ENCODE results near the gene DNAH11.
"Not testable (repeated sequence)": the region's sequence is repeated elsewhere in the genome, so short reads cannot be mapped to it uniquely, and the experiment has no call there.

Gene DNAH11

DNA sequence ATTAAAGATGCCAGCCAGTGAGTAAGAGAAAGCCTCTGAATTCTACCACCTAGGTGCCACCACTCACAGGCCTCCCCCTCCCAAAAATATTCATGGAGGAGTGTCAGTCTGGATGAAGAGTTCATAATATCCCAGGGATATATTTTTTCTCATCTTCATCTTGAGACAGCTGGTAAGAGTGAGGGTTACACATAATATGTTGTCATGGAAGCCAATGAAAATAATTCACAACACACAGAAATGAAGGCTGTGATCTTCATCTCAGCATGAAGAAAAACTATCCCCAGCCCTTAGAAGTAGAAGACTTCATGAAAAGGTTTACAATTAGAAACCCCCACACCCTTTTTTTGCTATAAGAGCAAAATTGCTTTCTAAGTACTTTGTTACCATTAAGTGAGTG, 175.6 kb downstream of the DNAH11 start:
- no peak for FAIRE-seq

DNA sequence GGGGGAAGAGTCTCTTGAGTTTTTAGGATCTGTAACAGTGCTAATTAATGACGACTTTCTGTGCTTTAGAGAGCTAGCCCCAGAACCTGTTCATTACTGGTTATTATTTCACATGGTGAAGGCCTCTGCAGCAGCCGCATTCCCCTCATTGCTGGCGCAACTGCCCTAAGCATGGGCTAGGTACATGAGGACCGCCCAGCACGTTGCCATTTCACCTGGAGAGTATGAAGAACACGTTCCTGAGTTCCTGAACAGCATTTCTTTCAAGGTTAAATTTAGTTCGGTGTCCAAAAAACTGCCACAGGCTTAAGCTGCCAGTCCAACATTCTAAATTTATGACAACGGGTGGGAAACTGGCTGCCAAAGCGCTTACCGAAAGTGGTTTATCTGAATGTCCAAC, 177.0 kb downstream of the DNAH11 start:
- no peak for FAIRE-seq

DNA sequence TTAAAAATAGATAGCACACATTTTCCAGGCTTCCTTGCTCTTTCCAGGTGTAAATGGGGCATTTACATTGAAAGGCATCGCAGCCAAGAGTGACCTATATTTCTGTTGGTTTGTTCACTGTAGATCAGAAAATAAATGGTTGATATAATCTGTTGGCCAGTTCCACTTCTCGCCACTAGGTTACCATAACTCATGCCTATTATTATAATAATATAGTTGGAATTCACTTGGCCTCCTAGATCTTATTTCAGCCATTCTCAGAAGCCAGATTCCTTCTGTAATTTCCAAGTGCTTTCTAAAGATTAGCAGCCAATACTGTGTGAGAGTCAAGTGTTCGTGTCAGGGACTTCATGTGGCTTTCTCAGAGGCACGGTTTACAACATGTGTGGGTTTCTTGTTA, 179.5 kb downstream of the DNAH11 start:
- no peak for FAIRE-seq

DNA sequence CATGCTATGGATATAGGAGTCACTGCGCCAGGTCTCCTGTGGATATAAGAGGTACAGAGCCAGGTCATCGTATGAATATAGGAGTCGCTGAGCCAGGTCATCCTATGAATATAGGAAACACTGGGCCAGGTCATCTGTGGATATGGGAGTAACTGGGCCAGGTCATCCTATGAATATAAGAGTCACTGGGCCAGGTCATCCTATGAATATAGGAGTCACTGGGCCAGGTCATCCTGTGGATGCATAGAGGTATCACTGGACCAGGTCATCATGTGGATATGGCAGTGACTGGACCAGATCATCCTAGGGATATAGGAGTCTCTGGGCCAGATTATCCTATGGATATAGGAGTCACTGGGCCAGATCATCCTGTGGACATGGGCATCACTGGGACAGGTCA, 181.7 kb downstream of the DNAH11 start:
- no peak for FAIRE-seq

DNA sequence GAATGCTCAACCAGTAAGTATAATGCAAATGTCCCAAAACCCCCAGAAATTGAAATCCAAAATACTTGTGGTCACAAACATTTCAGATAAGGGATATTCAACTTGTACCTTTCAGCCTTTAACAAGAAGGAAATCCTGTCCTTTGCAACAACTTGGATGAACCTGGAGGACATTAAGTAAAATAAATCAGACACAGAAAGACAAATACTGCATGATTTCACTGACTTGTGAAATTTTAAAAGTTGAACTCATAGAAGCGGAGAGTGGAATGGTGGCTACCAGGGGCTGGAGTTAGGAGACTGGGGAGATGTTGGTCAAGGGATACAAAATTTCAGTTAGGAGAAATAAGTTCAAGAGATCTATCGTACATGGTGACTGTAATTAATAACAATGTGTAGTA, 187.6 kb downstream of the DNAH11 start:
- no peak for FAIRE-seq

DNA sequence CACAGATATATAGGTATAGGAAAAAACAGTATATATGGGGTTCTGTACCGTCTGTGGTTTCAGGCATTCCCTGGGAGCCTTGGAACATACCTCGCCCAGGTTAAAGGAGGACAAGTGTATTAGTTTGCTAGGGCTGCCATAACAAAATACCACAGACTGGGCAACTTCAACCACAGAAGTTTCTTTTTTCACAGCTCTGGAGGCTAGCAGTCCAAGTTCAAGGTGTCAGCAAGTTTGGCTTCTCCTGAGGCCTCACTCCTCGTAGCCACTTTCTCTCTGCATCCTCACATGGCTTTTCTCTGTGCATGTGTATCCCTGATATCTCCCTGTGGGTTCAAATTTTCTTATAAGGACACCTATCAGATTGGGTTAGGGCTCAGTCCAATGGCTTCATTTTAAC, 189.1 kb downstream of the DNAH11 start:
- FAIRE-seq: no peak

DNA sequence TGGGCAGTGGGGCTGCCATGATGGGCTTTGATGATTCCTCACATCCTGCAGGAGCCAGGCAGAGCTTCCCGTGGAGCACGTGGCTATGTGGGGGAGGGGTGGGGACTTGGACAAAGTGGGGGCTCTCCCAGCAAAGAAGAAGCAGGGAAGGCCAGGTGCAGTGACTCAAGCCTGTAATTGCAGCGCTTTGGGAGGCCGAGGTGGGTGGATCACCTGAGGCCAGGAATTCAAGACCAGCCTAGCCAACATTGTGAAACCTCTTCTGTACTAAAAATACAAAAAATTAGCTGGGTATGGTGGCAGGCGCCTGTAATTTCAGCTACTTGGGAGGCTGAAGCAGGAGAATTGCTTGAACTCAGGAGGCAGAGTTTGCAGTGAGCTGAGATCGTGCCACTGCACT, 190.1 kb downstream of the DNAH11 start:
- not testable (repeated sequence) for FAIRE-seq

DNA sequence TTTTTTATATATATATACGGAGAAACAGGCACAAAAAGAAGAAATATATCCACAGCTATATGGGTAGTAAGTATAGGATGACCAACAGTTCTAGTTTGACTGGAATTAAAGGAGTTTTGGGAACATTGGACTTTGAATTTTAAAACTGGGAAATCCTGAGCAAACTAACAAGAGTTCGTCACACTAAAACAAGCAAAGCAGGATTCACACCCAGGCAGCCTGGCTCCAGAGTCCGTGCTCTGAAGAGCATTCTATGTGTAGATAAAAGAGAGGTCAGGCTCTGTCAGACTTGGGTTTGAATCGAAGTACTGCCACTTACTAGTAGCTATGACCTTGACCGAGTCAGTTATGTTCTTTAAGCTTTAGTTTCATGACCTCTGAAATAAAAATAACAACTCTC, 191.0 kb downstream of the DNAH11 start:
- no peak for FAIRE-seq

DNA sequence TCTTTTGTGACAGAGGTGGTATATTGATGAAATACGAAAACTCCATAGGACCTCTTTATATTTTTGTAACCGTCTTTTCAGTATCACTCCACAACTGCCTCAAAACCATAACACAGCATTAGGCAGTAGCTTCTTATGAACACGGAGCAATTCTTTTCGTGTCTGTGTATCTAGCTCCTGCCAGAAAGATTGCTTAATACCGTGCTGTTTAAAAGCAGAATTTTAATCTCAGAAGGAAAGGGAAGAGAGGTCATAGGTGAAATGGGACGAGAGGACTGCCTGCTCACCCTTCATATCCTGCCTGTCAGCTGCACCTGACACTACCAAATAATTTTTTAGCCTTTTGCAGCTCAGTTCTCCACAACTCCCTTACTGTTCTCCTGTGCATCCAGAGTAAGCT, 200.7 kb downstream of the DNAH11 start:
- FAIRE-seq: no peak

DNA sequence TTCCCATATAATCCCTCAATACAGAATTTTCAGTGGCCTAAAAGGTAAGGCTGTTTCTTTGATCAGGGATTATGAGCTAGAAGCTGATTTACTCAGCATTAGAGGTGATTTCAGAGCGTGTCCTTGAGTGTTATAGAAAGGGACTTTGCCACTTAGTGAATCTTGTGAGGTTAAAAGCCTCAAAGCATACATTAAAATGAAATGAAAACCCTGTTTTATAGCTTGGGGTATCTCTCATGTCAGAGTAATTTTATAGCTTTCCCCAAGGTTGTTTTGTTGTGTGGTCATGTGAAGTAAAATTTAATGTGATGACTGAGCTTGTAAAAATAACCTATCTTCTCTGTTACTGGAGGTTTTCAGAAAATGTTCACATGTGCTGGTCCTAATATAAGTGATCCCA, 204.1 kb downstream of the DNAH11 start:
- FAIRE-seq: no peak

DNA sequence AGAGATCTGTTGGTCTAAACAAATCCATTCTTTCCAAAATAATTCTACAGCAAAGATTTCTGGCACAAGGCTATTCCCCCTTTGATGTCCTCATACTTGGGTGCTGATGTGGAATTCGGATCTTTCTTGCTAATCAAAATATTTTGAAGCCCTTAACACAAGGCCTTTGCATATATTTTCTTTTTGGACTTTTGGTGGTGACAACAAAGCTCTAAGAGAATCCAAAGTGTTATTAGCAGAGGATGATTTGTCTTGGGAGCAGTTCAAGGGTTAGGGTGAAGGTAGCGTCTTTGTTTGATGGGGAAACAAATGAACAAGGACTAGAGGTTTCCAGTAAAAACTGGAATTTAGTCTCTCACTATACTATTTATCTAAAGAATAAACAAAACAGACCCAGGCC, 205.0 kb downstream of the DNAH11 start:
- FAIRE-seq: no peak

DNA sequence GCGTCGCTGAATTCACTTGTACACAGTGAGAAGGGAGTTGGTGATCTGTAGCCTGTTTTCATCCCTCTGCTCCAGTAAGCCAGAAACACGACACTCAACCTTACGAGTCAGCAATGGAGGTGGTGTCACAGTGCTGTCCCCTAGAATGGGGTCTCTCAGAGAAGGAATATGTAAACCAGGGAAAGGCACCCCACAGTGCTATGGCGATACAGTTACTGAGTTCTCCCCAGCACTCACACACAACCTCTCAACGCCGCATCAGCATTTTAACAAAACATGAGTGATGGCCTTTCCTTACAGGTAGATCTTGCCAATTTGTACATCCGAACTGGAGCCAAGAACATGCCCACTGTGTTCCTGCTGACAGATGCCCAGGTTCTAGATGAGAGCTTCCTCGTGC, 206.5 kb downstream of the DNAH11 start:
- no peak for FAIRE-seq

DNA sequence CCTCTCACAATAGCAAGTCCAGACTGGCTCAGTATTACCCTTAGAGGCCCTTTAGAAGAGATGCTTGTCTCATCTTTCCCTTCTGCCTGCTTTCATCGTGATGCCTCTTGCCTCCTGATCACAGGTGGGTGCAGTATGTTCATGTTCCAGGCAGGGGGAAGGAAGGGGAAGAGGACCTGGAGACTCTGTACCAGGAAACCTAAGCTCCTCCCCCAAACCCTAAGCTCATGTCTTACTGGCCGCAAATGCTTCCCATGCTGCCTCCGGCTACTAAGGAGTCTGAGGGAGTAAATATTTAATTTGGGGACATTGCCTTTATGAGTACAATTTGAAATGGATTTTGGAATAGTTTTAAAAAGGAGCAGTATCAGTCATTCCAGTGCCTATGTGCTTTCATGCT, 210.2 kb downstream of the DNAH11 start:
- FAIRE-seq: no peak

DNA sequence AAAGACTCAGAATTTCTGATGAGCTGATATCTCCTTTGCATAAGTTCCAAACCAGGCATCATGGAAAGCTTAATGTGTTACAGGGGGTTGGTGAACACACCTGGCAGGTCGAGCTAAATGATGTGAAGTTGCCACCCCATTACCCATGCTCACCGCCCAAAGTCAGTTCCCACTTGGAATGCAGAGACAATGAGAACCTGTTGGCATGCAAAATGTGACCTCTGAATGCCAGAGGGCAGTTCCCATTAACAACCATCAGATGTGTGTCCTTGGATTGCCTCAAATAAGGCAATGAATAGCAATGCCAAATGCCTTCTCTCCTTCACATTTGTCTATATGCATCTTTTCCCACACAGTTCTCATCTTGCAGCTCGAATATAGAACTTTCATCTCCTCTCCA, 212.1 kb downstream of the DNAH11 start:
- FAIRE-seq: no peak

DNA sequence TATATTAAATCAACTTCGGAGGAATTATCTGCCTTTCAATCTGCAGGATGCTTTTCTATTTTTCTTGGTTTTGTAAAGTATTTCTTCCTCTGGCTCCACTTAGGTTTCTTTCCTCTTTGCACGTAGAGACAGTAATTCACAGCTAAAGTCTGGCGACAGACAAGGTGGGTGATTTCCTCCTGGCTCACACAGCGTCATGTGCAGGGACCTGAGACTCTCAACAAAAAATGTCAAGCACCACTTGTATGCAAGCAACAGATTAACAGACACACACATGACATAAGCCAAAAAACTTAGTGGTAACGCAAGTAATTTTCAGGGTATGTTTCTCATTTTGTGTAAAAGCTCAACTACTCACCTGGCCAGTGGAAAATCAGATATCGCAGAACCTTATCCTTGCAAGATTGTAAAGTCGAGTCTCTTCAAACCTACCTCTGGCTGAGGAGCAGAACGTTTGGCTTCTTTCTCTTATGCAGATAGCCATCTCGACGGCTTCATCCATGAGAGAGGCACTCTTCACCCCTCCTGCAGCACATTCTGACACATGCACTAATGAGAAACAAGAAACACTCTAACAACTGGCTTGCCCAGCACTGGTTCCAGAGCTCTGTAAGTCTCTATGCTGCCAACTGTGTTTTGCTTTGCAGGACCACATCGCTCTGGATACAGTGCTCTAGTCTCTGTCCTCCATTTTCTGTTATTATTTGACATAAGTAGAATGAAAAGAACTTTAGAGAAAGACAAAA, 214.9 kb downstream of the DNAH11 start:
- FAIRE-seq: no peak

DNA sequence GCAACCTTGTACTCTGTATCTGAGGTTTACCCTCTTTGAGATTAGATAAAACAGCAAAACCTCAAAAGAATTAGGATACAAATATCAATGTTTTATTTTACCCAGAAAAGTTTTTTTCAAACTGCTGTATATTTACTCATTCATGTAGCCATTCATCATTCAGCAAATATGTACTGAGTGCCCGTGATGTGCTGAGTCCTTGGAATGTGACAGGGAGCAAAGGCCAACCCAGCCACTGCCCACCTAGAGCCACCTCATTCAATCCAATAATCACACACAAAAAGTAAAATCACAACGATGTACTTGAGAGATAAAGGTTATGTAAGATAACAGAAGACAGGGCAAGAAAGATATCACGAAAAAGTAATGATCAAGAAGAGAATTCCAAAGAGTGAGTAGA, 215.4 kb downstream of the DNAH11 start:
- no peak for FAIRE-seq

DNA sequence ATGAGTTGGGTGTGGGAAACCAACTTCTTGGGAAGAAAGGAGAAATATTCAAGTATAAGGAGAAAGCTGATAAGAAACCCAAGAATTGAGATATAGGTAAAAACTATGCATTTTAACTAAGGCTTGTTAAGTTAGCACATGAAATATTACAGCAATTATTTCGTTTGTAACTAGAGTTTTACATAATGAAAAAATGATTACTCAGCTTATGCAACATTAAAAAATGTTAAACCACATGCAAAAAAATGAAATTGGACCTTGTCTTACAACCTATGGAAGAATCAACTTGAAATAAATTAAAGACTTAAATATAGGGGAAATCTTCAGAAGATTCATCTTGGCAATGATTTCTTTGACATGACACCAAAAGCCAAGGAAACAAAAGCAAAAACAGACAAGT, 219.6 kb downstream of the DNAH11 start:
- no peak for FAIRE-seq

DNA sequence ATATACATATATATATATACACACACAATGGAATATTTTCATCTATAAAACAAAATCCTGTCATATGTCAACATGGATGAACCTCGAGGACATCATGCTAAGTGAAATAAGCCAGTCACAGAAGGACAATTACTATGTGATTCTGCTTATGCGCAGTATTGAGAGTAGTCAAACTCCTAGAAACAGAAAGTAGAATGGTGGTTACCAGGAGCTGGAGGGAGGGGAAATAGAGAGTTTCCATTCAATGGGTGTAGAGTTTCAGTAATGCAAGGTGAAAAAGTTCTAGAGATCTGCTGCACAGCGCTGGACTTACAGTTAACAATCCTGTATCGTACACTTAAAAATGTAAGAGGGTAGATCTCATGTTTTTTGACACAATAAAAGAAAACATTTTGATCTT, 221.0 kb downstream of the DNAH11 start:
- FAIRE-seq: no peak

DNA sequence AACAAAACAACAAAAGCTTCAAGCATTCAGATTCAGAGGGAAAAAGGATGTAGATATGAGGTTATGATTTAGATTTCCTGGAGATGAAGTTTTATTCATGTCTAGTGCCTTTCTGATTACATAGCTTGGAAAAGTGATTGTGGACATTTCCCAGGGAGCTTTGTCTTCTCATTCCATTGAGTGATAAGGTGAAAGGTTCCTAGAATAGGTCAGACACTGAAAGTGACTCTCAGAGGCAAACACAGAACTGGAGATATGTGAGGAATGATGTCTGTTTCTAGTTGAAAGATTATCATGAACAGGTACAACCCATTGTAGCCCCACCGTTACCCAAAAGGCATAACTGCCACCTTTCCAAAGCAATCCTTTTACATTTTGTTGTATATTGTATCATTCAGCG, 223.4 kb downstream of the DNAH11 start:
- no peak for FAIRE-seq

DNA sequence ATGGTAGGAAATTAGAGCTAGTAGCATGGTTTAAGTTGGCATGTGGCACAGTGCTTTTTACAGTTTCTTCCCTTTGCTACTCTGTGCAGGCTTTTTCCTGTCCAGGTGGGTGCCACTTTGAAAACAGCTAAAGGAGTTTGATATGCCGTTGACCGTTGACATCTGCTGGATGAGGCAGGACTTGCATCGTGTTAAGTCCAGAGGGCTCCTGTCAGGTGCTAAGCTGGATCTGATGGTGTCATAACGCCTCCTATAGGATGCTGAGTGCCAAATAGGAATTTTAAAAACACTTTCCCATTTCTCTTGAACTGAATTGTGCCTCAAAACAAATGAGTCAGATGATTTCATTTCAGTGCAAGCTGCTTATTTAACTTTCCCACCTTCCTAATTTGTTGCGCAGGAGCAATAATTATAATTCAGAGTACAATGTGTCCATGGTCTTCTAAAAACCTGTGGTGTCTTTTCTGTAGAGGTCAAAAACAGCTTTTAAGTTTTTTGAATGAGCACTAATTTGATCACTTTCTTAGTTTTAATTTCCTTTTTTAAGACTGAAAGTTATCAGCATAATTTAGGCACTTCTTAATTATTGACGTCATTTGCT, 224.6 kb downstream of the DNAH11 start:
- no peak for FAIRE-seq

DNA sequence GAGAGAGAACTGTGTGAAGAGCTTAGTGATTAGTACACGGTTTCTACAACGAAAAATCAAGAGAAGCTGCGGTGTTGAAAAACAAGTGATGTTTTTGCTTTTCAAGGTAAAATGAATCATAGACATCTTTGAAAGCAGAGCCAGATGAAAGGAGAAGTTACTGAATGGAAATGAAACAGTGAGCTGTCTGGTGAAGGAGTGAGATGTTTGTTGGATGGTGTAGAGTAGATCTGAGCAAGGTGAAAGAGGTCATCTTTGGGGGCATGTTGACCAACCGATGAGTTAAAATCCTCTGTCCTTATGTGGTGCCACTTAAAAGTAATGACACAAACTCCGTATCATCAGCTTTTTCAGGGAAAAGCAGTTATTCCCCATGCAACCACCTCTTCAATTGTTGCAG, 225.4 kb downstream of the DNAH11 start:
- no peak for FAIRE-seq

DNA sequence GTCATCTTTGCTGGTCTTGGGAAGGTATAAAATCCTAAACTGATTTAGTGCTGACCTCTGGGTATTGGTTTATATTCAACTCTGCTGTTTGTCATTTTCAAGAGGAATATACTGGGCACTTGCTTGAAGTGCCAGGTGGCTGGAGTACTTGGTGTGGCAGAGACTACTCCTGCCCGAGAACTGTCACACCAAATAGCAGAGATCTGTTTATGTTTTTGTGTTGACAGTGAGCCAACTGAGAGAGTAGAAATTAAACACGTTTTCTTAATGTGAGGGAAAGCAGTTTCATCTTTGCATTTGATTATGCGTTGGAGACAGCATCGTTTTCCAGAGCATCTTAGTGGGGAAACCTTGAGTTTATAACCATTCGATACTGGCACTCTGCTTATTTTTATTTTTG, 228.4 kb downstream of the DNAH11 start:
- FAIRE-seq: no peak

DNA sequence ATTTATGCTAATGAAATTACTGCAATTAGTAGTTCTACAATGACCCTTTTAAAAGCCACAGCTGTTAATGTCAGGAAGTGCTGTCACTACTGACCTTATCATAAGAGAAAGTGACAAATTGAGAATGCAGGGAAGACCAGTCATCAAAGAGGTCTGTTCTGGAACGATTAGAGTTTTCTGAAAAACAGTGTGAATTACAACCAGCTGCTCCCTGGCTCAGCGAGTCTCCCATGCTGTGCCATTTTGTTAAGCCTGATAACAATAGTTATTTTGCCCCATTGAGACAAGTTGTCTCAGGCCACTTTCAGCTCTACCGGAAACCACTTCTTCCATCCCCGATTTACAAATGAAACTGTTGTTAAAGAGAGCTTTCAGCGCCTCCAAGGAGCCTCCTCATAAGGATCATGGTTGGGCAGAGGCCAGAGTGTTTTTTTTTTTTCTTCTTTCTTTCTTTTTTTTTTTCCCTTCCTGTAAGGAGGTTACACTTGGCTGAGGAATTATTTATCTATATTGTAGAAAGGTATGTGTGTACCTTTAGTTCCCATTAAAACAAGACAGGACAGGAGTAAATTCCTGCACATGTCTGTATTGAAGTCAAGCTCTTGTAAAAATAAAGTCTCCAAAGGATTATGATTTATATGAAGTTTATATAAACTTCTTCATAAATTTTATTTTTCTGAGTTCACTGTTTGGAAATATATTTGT, 229.2 kb downstream of the DNAH11 start:
- no peak for FAIRE-seq

DNA sequence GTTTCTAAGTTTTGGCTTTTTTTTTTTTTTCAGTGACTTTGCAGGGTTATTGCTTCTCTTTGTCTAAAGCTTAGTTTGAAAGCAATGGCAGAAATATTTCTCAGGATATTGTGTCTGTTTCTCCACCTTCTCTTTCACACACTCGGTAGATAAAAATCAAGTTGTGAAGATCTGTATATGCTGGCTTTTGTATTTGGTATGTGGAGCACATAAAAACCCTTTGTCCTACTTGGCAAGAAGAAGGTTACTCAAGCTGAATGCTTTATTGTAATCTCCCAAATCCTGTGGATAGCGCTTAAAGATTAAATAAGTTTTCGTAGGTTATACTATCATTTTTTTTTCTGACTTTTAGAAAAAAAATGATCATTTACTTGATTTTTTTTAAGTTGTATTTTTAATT, 230.5 kb downstream of the DNAH11 start:
- FAIRE-seq: no peak

All from colon (tissue), 2 donors.